K562 (cell line): ENCODE data around the gene CFAP20DC. TPM values are rescaled to one million over a fixed set of nuclear protein-coding genes. Genes with fewer than 3 reads are reported as not detected.

ENCODE experiments used
- ATAC-seq: fragments of 200-7000 bp; cut with Tn5 transposase; 3 replicates; pipeline ENCODE4 v1.9.1; 2020; ENCODE audit warnings: moderate library complexity
- BruUV-seq: library from RNA; stranded (reverse); fragments of 400-500 nt; replicated peaks from 2 replicates; lab custom pipeline; 2021; lab: Mats Ljungman, UMichigan
- CTCF ChIA-PET: fragments of 300-600 bp; formaldehyde crosslinking; extraction: SDS; loops from one replicate; lab custom pipeline; 2021; ENCODE audit warnings: low intra/inter-chr PET ratio; lab: Yijun Ruan, JAX
- POLR2A ChIA-PET: fragments of 300-600, 350-650 bp; sonication (Branson Sonifier 250); formaldehyde crosslinking; extraction: SDS; loops from one replicate; lab custom pipeline; 2021; ENCODE audit warnings: antibody characterized with exemption, inconsistent platforms; lab: Yijun Ruan, JAX
- DNase-seq, 4 experiments: peaks; one replicate each; pipeline versions ENCODE4 v3.0.0 to v3.0.0-alpha.2; 2011 to 2018; ENCODE audit warnings: low spot score in 3 of 4, mixed read lengths in 3 of 4; ENCODE audit errors: extremely low read depth in 1 of 4
- FAIRE-seq: peaks from 2 replicates; lab custom pipeline; 2011; peaks lifted over from hg19 to GRCh38; lab: Jason Lieb, UNC
- H2AFZ ChIP-seq: 2 replicates; pipeline ENCODE4 v1.6.0; 2011; ENCODE audit warnings: low read depth, low read length, control low read depth, inconsistent platforms
- H3K27ac ChIP-seq: fragments of 200-600 bp; 3 replicates; pipeline ENCODE4 v1.8.0; 2011; ENCODE audit warnings: low read depth, mild to moderate bottlenecking, control low read depth, inconsistent platforms, low read length, moderate library complexity, mixed read lengths; ENCODE audit errors: extremely low read depth
- H3K27me3 ChIP-seq, 2 experiments: fragments of 300-600 bp in 1 of 2; 2 replicates in 1 of 2; 3 replicates in 1 of 2; pipeline versions ENCODE4 v1.6.0 to v1.8.0; 2011; ENCODE audit warnings: inconsistent platforms in 2 of 2, low read length in 2 of 2, mild to moderate bottlenecking in 1 of 2, mixed read lengths in 1 of 2, moderate library complexity in 1 of 2; ENCODE audit not compliant: control insufficient read depth in 2 of 2, insufficient read depth in 2 of 2
- H3K36me3 ChIP-seq: fragments of 300-600 bp; 3 replicates; pipeline ENCODE4 v1.8.0; 2011; ENCODE audit warnings: mild to moderate bottlenecking, low read length, inconsistent platforms; ENCODE audit not compliant: control insufficient read depth, insufficient read depth
- H3K4me1 ChIP-seq, 2 experiments: fragments of 200-600 bp in 1 of 2; replicated peaks in 1 of 2; 2 replicates in 1 of 2; 3 replicates in 1 of 2; pipeline versions ENCODE4 v1.5.1 to v1.8.0; 2011; ENCODE audit warnings: inconsistent platforms in 2 of 2, low read length in 2 of 2, mild to moderate bottlenecking in 1 of 2, mixed read lengths in 1 of 2, moderate library complexity in 1 of 2; ENCODE audit not compliant: control insufficient read depth in 2 of 2, insufficient read depth in 2 of 2
- H3K4me2 ChIP-seq: 2 replicates; pipeline ENCODE4 v1.6.1; 2011; ENCODE audit warnings: low read length, control low read depth, inconsistent platforms, mixed read lengths; ENCODE audit not compliant: insufficient read depth
- H3K4me3 ChIP-seq: fragments of 200-600 bp; sonication (generic), shearing (Covaris generic); 2 replicates; pipeline ENCODE4 v1.5.1; 2016; ENCODE audit warnings: control low read depth, inconsistent platforms
- H3K79me2 ChIP-seq: fragments of 200-600 bp; 3 replicates; pipeline ENCODE4 v1.8.0; 2011; ENCODE audit warnings: low read length, inconsistent platforms; ENCODE audit not compliant: control insufficient read depth, insufficient read depth
- H3K9ac ChIP-seq, 2 experiments: 2 replicates each; pipeline versions ENCODE4 v1.6.0 to v1.6.1; 2011; ENCODE audit warnings: low read depth in 2 of 2, low read length in 2 of 2, control low read depth in 1 of 2, inconsistent platforms in 1 of 2, mild to moderate bottlenecking in 1 of 2, mixed read lengths in 1 of 2; ENCODE audit not compliant: insufficient read depth in 1 of 2
- H3K9me1 ChIP-seq: one replicate; pipeline ENCODE4 v1.6.0; 2011; ENCODE audit warnings: inconsistent platforms, mild to moderate bottlenecking, low read length, moderate library complexity; ENCODE audit not compliant: control insufficient read depth, insufficient read depth
- H3K9me3 ChIP-seq: replicated peaks from 2 replicates; pipeline ENCODE4 v1.5.1; 2011; ENCODE audit warnings: low read depth, low read length, inconsistent platforms; ENCODE audit not compliant: control insufficient read depth, insufficient read depth
- H4K20me1 ChIP-seq: replicated peaks from 2 replicates; pipeline ENCODE4 v1.6.1; 2011; ENCODE audit warnings: low read length, inconsistent platforms, mixed read lengths; ENCODE audit not compliant: control insufficient read depth, insufficient read depth
- HMG20A ChIP-seq: fragments of 450-650 bp; formaldehyde crosslinking; conservative IDR thresholded peaks from 2 replicates; pipeline ENCODE4 v1.4.0; 2020; ENCODE audit warnings: mild to moderate bottlenecking, mixed read lengths
- JUNB ChIP-seq: fragments of 450-650 bp; formaldehyde crosslinking; conservative IDR thresholded peaks from 2 replicates; pipeline ENCODE4 v1.4.0; 2020; ENCODE audit warnings: mild to moderate bottlenecking
- MAX ChIP-seq: sonication (generic); formaldehyde crosslinking; IDR thresholded peaks from 2 replicates; pipeline ENCODE4 v1.9.0; 2022; ENCODE audit warnings: mild to moderate bottlenecking, missing genetic modification reagents
- TSHZ1 ChIP-seq: fragments of 250-450 bp; sonication (Bioruptor Pico); IDR thresholded peaks from 2 replicates; pipeline ENCODE4 v1.4.0; 2020; ENCODE audit warnings: mild to moderate bottlenecking, moderate library complexity
- WGBS: fragments of 100-300 bp; shearing (Covaris generic); methylation state at CpG from one replicate; pipeline ENCODE4 v1.1.6; 2016; ENCODE audit warnings: low coverage, mixed read lengths; ENCODE audit not compliant: insufficient coverage; ENCODE audit errors: missing lambda C conversion rate; 5-methylcytosine and 5-hydroxymethylcytosine counted together
- in situ Hi-C: fragments of 300-500 bp; cut with MboI; formaldehyde crosslinking; loops from 4 replicates; pipeline ENCODE4 v1.15.0; 2018; ENCODE audit warnings: inconsistent platforms, mixed read lengths
- intact Hi-C: fragments of 100-400 bp; cut with micrococcal nuclease; formaldehyde crosslinking; loops from 2 replicates; pipeline ENCODE4 v1.14.2; 2022
- polyA plus RNA-seq, 8 experiments: library from polyadenylated mRNA; depleted of rRNA in 4 of 8; stranded (reverse) in 5 of 8; unstranded in 3 of 8; fragments of >200 nt; fragmentation: Nextera tagmentation in 2 of 8; fragmentation: Illumina TruSeq in 1 of 8; extraction: Ambion mirVana in 2 of 8; extraction: Trizol in 1 of 8; gene quantifications; 2 replicates each; pipeline versions ENCODE4 v1.2.1 to v1.2.3, GENCODE V29; 2011 to 2014; ENCODE audit warnings: inconsistent platforms in 1 of 8, missing spikeins in 1 of 8
- total RNA-seq, 7 experiments: library from RNA; depleted of rRNA in 6 of 7; stranded (reverse); fragments of >200 nt in 6 of 7; fragmentation: Illumina TruSeq in 2 of 7; extraction: Trizol in 2 of 7; gene quantifications; 2 replicates each; pipeline versions ENCODE4 v1.2.1 to v1.2.3, GENCODE V29; 2011 to 2021; ENCODE audit warnings: low replicate concordance in 1 of 7

CFAP20DC gene
- total and polyA plus RNA-seq, 9 of the 15 experiments (the other 6 are each of a cell fraction or from before 2014, with no cell fraction given) = 1.6 to 5.9 (median 4.6) TPM

- H3K27me3 ChIP-seq = no peaks in the 10 kb centered on the region
- BruUV-seq = no TSS peak
Observed at GRCh38 chr3:58973796-58974195, 76.0 kb downstream of the CFAP20DC start.

More at GRCh38 chr3:58973796-58974195, 76.0 kb downstream of the CFAP20DC start:
- TF ChIP-seq TSHZ1 (CRISPR knock-in tag) (no peak), JUNB (CRISPR knock-in tag) (no peak), HMG20A (no peak), MAX (CRISPR knock-in tag) (no peak)
- FAIRE-seq (no peak), DNase-seq (no peak), ATAC-seq (no peak)
- Histone ChIP-seq H3K4me1 (no peaks in the 10 kb centered on the region), H3K36me3 (no peaks in the 10 kb centered on the region), H3K4me3 (no peak overlapping the region), H3K9me3 (no peaks in the 10 kb centered on the region), H3K9ac (no peak overlapping the region), H2AFZ (no peak overlapping the region), H3K9me1 (no peaks in the 10 kb centered on the region), H3K4me2 (no peak overlapping the region), H4K20me1 (no peaks in the 10 kb centered on the region), H3K27ac (no peak overlapping the region), H3K79me2 (no peaks in the 10 kb centered on the region)
- CTCF ChIA-PET = no interaction called here
- in situ Hi-C loops = no loop called here
- intact Hi-C loops = no loop called here
- POLR2A ChIA-PET = no interaction called here
- 6% methylated on average over 3 of the region's 3 CpGs for WGBS
